ENCODE measurements around the gene RPS5.
"Not testable (repeated sequence)": the region's sequence is repeated elsewhere in the genome, so short reads cannot be mapped to it uniquely, and the experiment has no call there.

The RPS5 gene

GRCh38 chr19:58406818-58407657, 20.0 kb downstream of the RPS5 start:
- DNase-seq (ENCODE audit: low read depth) = peak; percentile 38

- DNase-seq (ENCODE audit: low read depth) = peak; percentile 23
These were observed 20.6 kb downstream of the RPS5 start for GRCh38 chr19:58407658-58408151.

- DNase-seq (ENCODE audit: low read depth) = peak; percentile 91
These were observed 21.3 kb downstream of the RPS5 start, which contains the start of gene ZNF584 for GRCh38 chr19:58408152-58409009. TSS of gene ZNF584 (plus strand) at chr19:58408649. CDS start at chr19:58409148, 499 bp downstream.

GRCh38 chr19:58409010-58409790, 22.1 kb downstream of the RPS5 start:
- peak; percentile 50 for DNase-seq (ENCODE audit: low read depth)

GRCh38 chr19:58416604-58417003, 29.5 kb downstream of the RPS5 start:
- no peak for DNase-seq (ENCODE audit: low read depth)

- no peak for DNase-seq (ENCODE audit: low read depth)
These were observed 30.0 kb downstream of the RPS5 start for GRCh38 chr19:58417071-58417470.

- DNase-seq (ENCODE audit: low read depth) = no peak
These were observed 41.5 kb downstream of the RPS5 start for GRCh38 chr19:58428617-58429016.

- no peak for DNase-seq (ENCODE audit: low read depth)
These were observed 42.7 kb downstream of the RPS5 start for GRCh38 chr19:58429745-58430144.

GRCh38 chr19:58434217-58434616, 47.1 kb downstream of the RPS5 start:
- no peak for DNase-seq (ENCODE audit: low read depth)

GRCh38 chr19:58439576-58440554, 52.8 kb downstream of the RPS5 start, which contains the start of gene ZNF132:
TSS of gene ZNF132 (minus strand) at chr19:58440153. CDS start at chr19:58439821, 332 bp downstream.
- peak; percentile 97 for DNase-seq (ENCODE audit: low read depth)

- DNase-seq (ENCODE audit: low read depth) = no peak
These were observed 53.5 kb downstream of the RPS5 start for GRCh38 chr19:58440556-58440955.

GRCh38 chr19:58442986-58443385, 55.9 kb downstream of the RPS5 start:
- DNase-seq (ENCODE audit: low read depth) = not testable (repeated sequence)

All from ELR (cell line).